ENCODE data around the gene TIMM22. TPM values are rescaled to one million over a fixed set of nuclear protein-coding genes. Genes with fewer than 3 reads are reported as not detected.

Gene TIMM22
- polyA plus RNA-seq, 1 experiment, result 14.3 TPM

DNA sequence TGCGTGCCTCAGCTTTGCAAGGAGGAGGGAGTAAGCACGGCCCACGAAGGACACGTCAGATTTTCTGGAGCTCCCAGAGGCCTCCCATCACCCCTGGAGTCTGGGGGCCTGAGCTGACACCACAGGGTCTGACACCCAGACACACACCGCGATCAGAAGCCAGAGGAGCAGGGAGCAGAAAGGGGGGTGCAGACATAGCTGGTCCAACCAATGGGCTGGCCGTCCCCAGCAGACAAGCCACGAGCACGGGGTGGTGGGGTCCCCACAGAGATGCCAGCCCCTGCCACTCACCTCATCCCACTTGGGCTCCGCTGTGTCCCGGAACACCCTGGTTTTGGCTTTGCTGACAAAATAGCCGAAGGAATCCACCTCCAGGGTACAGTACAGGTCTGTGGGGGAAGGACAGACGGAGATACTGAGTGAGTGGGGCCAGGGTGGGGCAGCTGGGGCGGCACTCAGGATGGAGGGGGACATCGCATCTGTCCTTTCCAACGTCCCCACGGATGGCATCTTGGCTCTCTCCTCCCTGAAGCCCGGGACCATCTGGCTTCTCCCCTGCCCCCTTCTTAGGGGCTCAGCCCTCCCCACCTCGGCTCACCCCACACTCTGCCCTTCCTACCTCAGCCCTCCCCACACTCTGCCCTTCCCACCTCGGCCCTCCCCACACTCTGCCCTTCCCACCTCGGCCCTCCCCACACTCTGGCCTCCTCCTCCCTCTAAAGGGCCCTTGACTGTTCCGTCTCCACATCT, 53.5 kb downstream of the TIMM22 start:
- TF ChIP-seq, protein P1, sequence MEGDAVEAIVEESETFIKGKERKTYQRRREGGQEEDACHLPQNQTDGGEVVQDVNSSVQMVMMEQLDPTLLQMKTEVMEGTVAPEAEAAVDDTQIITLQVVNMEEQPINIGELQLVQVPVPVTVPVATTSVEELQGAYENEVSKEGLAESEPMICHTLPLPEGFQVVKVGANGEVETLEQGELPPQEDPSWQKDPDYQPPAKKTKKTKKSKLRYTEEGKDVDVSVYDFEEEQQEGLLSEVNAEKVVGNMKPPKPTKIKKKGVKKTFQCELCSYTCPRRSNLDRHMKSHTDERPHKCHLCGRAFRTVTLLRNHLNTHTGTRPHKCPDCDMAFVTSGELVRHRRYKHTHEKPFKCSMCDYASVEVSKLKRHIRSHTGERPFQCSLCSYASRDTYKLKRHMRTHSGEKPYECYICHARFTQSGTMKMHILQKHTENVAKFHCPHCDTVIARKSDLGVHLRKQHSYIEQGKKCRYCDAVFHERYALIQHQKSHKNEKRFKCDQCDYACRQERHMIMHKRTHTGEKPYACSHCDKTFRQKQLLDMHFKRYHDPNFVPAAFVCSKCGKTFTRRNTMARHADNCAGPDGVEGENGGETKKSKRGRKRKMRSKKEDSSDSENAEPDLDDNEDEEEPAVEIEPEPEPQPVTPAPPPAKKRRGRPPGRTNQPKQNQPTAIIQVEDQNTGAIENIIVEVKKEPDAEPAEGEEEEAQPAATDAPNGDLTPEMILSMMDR (IDR thresholded peaks at IDR 0.05; ENCODE audit: insufficient read depth, low read depth, low read length), result no peak
- DNase-seq (ENCODE audit: low read depth), result no peak
- CTCF ChIA-PET, result no interaction called here
- Histone ChIP-seq H3K36me3 (ENCODE audit: control insufficient read depth, insufficient read depth, low read length) (peaks cover 21% of the 10 kb centered on the region), H3K27me3 (ENCODE audit: control insufficient read depth, insufficient read depth, low read length) (no peaks in the 10 kb centered on the region), H3K4me3 (ENCODE audit: low read depth, low read length) (no peak overlapping the region)
- POLR2A ChIA-PET, result no interaction called here

DNA sequence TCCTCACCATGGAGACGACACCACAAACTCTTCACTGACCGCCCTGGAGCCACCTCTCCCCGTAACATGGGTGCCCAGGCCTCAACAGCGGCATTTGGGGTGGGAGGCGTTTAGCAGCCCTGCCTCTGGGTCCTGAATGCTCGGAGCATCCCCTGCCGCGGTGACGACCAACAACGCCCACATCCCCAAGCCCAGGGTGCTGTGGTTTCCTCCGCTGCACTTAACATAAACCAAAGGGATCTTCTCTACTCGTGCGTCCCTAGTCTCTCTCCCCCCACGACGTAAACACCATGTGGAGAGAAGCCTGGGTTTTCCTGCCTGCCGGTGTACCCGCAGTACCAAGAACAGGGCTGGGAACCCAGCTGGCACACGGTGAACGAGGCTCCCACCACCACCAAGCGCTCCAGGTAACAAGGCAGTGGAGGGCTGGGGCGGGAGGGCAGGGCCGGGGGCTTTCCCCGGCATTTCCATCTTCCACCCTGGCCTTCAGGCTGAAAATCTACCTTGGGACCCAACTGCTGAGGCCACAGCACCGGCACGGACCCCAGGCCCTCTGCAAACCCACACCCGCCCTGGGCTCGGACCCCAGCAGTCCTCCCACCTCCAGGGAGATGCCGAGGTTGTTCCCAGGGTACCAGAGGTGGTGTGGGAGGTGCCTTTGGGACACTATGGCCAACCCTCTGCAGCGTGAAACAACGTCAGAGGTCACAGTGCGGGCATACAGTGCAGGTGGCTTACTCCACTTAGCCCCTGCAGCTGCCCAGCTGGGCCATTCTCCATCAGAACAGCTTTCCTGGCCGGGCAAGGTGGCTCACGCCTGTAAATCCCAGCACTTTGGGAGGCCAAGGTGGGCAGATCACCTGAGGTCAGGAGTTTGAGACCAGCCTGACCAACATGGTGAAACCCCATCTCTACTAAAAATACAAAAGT, 54.3 kb downstream of the TIMM22 start:
- CTCF ChIA-PET, result no interaction called here
- TF ChIP-seq, protein P1 (IDR thresholded peaks at IDR 0.05; ENCODE audit: insufficient read depth, low read depth, low read length), result no peak
- POLR2A ChIA-PET, result no interaction called here
- Histone ChIP-seq H3K27me3 (ENCODE audit: control insufficient read depth, insufficient read depth, low read length) (no peaks in the 10 kb centered on the region), H3K36me3 (ENCODE audit: control insufficient read depth, insufficient read depth, low read length) (peaks cover 21% of the 10 kb centered on the region), H3K4me3 (ENCODE audit: low read depth, low read length) (no peak overlapping the region)
- DNase-seq (ENCODE audit: low read depth), result no peak

Small RNA genes lying within 50 kb of the gene (small RNA-seq; reads per million reads assigned to genes)
- gene MIR3183 (ENCODE audit: insufficient read length, low read depth, low replicate concordance), result not detected

Other genes with a start within 250 kb of the TIMM22 start
- gene GEMIN4, start 244.9 kb upstream of the TIMM22 start, polyA plus RNA-seq (2011; rRNA removed), result 10.0 and 15.7 TPM in 2 replicates
- gene GLOD4, start 214.8 kb upstream of the TIMM22 start, polyA plus RNA-seq (2011; rRNA removed), result 15.8 and 28.3 TPM in 2 replicates
- 9.8 and 10.1 TPM in 2 replicates for gene MRM3, start 214.8 kb upstream of the TIMM22 start, polyA plus RNA-seq (2011; rRNA removed)
- 65.3 and 88.8 TPM in 2 replicates for gene NXN, start 17.4 kb upstream of the TIMM22 start, polyA plus RNA-seq (2011; rRNA removed)
- 32.7 and 65.4 TPM in 2 replicates for gene ABR, start 182.9 kb downstream of the TIMM22 start, polyA plus RNA-seq (2011; rRNA removed)

All from BJ (cell line).